Neuronal stem cell (in vitro differentiated cells): ENCODE results near the gene SRSF11.

Experiments
- DNase-seq: peaks from one replicate; pipeline ENCODE4 v3.0.0-alpha.2; 2013; ENCODE audit warnings: low spot score
- H2AFZ ChIP-seq: one replicate; pipeline ENCODE4 v1.6.1; 2013; ENCODE audit warnings: mild to moderate bottlenecking, low read length, inconsistent platforms
- H2AK5ac ChIP-seq: 2 replicates; pipeline ENCODE4 v1.6.1; 2013; ENCODE audit warnings: low read depth, mild to moderate bottlenecking, inconsistent platforms, low read length, moderate library complexity, mixed read lengths
- H2BK120ac ChIP-seq: 2 replicates; pipeline ENCODE4 v1.6.1; 2013; ENCODE audit warnings: low read depth, mild to moderate bottlenecking, inconsistent platforms, low read length, moderate library complexity, mixed read lengths
- H2BK12ac ChIP-seq: one replicate; pipeline ENCODE4 v1.6.1; 2013; ENCODE audit warnings: low read length, inconsistent platforms
- H2BK15ac ChIP-seq: 2 replicates; pipeline ENCODE4 v1.6.1; 2013; ENCODE audit warnings: mild to moderate bottlenecking, low read length, inconsistent platforms, mixed read lengths
- H2BK5ac ChIP-seq: one replicate; pipeline ENCODE4 v1.6.1; 2013; ENCODE audit warnings: inconsistent platforms, mild to moderate bottlenecking, low read length, moderate library complexity
- H3K14ac ChIP-seq: one replicate; pipeline ENCODE4 v1.6.1; 2013; ENCODE audit warnings: low read length, inconsistent platforms
- H3K18ac ChIP-seq: 2 replicates; pipeline ENCODE4 v1.6.1; 2013; ENCODE audit warnings: low read length, inconsistent platforms
- H3K23ac ChIP-seq: 2 replicates; pipeline ENCODE4 v1.6.1; 2013; ENCODE audit warnings: low read depth, mild to moderate bottlenecking, mixed read lengths, low read length, inconsistent platforms; ENCODE audit not compliant: poor library complexity
- H3K27ac ChIP-seq: replicated peaks from 3 replicates; pipeline ENCODE4 v1.5.1; 2013; ENCODE audit warnings: low read length, inconsistent platforms
- H3K27me3 ChIP-seq, 3 experiments: 2 replicates each; pipeline ENCODE4 v1.6.1; 2013; ENCODE audit warnings: low read length in 3 of 3, mild to moderate bottlenecking in 2 of 3, inconsistent platforms in 1 of 3, low read depth in 1 of 3, mixed read lengths in 1 of 3, moderate library complexity in 1 of 3; ENCODE audit not compliant: control insufficient read depth in 3 of 3, insufficient read depth in 3 of 3
- H3K36me3 ChIP-seq, 2 donors: replicated peaks in 1 of 2; 2 replicates each; pipeline ENCODE4 v1.6.1; 2013; ENCODE audit warnings: low read length in 2 of 2; ENCODE audit not compliant: control insufficient read depth in 2 of 2, insufficient read depth in 2 of 2
- H3K4ac ChIP-seq: 2 replicates; pipeline ENCODE4 v1.6.1; 2013; ENCODE audit warnings: inconsistent platforms, mild to moderate bottlenecking, low read length, moderate library complexity
- H3K4me1 ChIP-seq, 2 donors: 1 replicate in 1 of 2; 2 replicates in 1 of 2; pipeline ENCODE4 v1.6.1; 2013; ENCODE audit warnings: low read length in 2 of 2, low read depth in 1 of 2; ENCODE audit not compliant: control insufficient read depth in 2 of 2, insufficient read depth in 1 of 2
- H3K4me2 ChIP-seq: one replicate; pipeline ENCODE4 v1.6.1; 2013; ENCODE audit warnings: mild to moderate bottlenecking, low read length, inconsistent platforms; ENCODE audit not compliant: insufficient read depth, poor library complexity, severe bottlenecking
- H3K4me3 ChIP-seq, 2 donors: 2 replicates each; pipeline ENCODE4 v1.5.1; 2013; ENCODE audit warnings: low read length in 2 of 2, mild to moderate bottlenecking in 2 of 2, inconsistent platforms in 1 of 2, moderate library complexity in 1 of 2
- H3K79me1 ChIP-seq: one replicate; pipeline ENCODE4 v1.6.1; 2013; ENCODE audit warnings: low read depth, mild to moderate bottlenecking, inconsistent platforms, low read length, moderate library complexity
- H3K9ac ChIP-seq: one replicate; pipeline ENCODE4 v1.6.1; 2013; ENCODE audit warnings: mild to moderate bottlenecking, low read depth, low read length, inconsistent platforms; ENCODE audit not compliant: poor library complexity
- H3K9me3 ChIP-seq, 2 donors: replicated peaks in 1 of 2; 2 replicates each; pipeline versions ENCODE3 to v1.6.1; 2013; ENCODE audit warnings: low read length in 2 of 2, mild to moderate bottlenecking in 2 of 2, inconsistent platforms in 1 of 2, low read depth in 1 of 2, mixed read lengths in 1 of 2, moderate library complexity in 1 of 2; ENCODE audit not compliant: control insufficient read depth in 2 of 2, insufficient read depth in 1 of 2
- H4K8ac ChIP-seq: one replicate; pipeline ENCODE4 v1.6.1; 2013; ENCODE audit warnings: low read depth, mild to moderate bottlenecking, inconsistent platforms, low read length, moderate library complexity
- H4K91ac ChIP-seq: one replicate; pipeline ENCODE4 v1.6.1; 2013; ENCODE audit warnings: low read length, low read depth, mild to moderate bottlenecking, inconsistent platforms; ENCODE audit not compliant: poor library complexity
- WGBS, 2 donors: extraction: QIAGEN DNeasy Blood & Tissue Kit; methylation state at CpG; one replicate each; pipeline ENCODE4 v1.1.7; 2013; ENCODE audit warnings: missing lambda C conversion rate in 2 of 2, mixed read lengths in 1 of 2; ENCODE audit not compliant: insufficient read length in 2 of 2, insufficient replicate concordance in 1 of 2; ENCODE audit errors: extremely low coverage in 2 of 2; 5-methylcytosine and 5-hydroxymethylcytosine counted together

The SRSF11 gene

GRCh38 chr1:70278710-70279109, 57.5 kb downstream of the SRSF11 start:
- no peak overlapping the region for H3K23ac ChIP-seq
- no peak overlapping the region for H3K18ac ChIP-seq
- no peak for DNase-seq
- H3K4me2 ChIP-seq: no peak overlapping the region
- no peak overlapping the region for H4K91ac ChIP-seq
- no peaks in the 10 kb centered on the region for H3K27me3 ChIP-seq
- H2BK120ac ChIP-seq: no peak overlapping the region
- no peak overlapping the region for H3K4me3 ChIP-seq
- peaks cover 0 to 73% of the 10 kb centered on the region in 2 donors for H3K36me3 ChIP-seq
- no peaks in the 10 kb centered on the region for H3K79me1 ChIP-seq
- H2AK5ac ChIP-seq: no peak overlapping the region
- WGBS, 2 donors: no CpG with 5 or more reads among the region's 1 CpG
- H2BK15ac ChIP-seq: no peak overlapping the region
- no peaks in the 10 kb centered on the region for H3K4me1 ChIP-seq
- no peak overlapping the region for H3K9ac ChIP-seq
- H3K4ac ChIP-seq: no peak overlapping the region
- H3K9me3 ChIP-seq: no peaks in the 10 kb centered on the region
- no peak overlapping the region for H3K27ac ChIP-seq
- H2BK5ac ChIP-seq: no peak overlapping the region
- H4K8ac ChIP-seq: no peak overlapping the region
- no peak overlapping the region for H3K14ac ChIP-seq
- H2AFZ ChIP-seq: no peak overlapping the region
- no peak overlapping the region for H2BK12ac ChIP-seq

DNA sequence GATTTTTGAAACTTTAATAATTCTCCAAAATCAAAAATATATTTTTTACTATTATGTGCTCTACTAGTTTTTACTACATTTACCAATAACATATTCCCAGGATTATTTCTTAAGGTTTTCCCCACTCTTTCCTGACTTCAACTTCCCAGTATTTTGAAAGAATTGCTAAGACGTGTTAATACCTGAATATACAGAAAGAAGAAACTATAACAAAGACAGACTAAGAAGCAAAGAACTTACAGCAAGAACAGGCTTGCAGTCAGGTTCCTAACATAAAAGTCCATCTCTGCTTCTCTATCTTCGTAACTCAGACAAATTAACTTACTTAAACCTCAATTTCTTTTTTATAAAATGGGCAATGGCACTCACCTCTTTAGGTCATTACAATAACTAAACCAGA, 63.2 kb downstream of the SRSF11 start:
- H3K4ac ChIP-seq: no peak overlapping the region
- H2BK15ac ChIP-seq: no peak overlapping the region
- H3K79me1 ChIP-seq: no peaks in the 10 kb centered on the region
- H2AFZ ChIP-seq: no peak overlapping the region
- H2BK120ac ChIP-seq: no peak overlapping the region
- no peaks in the 10 kb centered on the region for H3K9me3 ChIP-seq
- H2BK5ac ChIP-seq: no peak overlapping the region
- no peak overlapping the region for H4K91ac ChIP-seq
- no peak overlapping the region for H2BK12ac ChIP-seq
- no peak overlapping the region for H4K8ac ChIP-seq
- peaks cover 0 to 53% of the 10 kb centered on the region in 2 donors for H3K36me3 ChIP-seq
- H3K27ac ChIP-seq: no peak overlapping the region
- DNase-seq: no peak
- no peak overlapping the region for H3K23ac ChIP-seq
- no peak overlapping the region for H3K18ac ChIP-seq
- H3K14ac ChIP-seq: no peak overlapping the region
- H3K9ac ChIP-seq: no peak overlapping the region
- no peak overlapping the region for H3K4me3 ChIP-seq
- H2AK5ac ChIP-seq: no peak overlapping the region
- H3K27me3 ChIP-seq: no peaks in the 10 kb centered on the region
- no CpG with 5 or more reads among the region's 2 CpGs for WGBS, 2 donors
- H3K4me1 ChIP-seq: no peaks in the 10 kb centered on the region
- no peak overlapping the region for H3K4me2 ChIP-seq

DNA sequence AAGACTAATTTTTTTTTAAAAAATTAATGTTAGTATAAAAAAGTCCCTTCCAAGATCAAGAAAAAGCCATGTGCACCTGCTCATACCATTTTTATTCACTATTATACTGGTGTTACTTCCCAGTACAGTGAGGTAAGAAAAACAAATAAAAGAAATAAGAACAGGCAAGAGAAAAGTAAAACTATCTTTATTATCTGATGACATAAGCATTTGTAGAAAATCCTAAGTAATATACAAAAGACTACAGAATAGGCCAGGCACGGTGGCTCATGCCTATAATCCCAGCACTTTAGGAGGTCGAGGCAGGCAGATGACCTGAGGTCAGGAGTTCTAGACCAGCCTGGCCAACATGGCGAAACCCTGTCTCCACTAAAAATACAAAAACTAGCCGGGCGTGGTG, 65.3 kb downstream of the SRSF11 start:
- Histone ChIP-seq H3K23ac (no peak overlapping the region), H3K36me3 (peaks cover 1 to 59% of the 10 kb centered on the region in 2 donors), H3K4me1 (no peaks in the 10 kb centered on the region), H3K9ac (no peak overlapping the region), H2AFZ (no peak overlapping the region), H3K9me3 (no peaks in the 10 kb centered on the region), H3K18ac (no peak overlapping the region), H3K27me3 (no peaks in the 10 kb centered on the region), H2BK12ac (no peak overlapping the region), H3K4ac (no peak overlapping the region), H3K27ac (no peak overlapping the region), H4K91ac (no peak overlapping the region), H3K4me3 (no peak overlapping the region), H3K79me1 (no peaks in the 10 kb centered on the region), H3K4me2 (no peak overlapping the region), H2BK15ac (no peak overlapping the region), H3K14ac (no peak overlapping the region), H4K8ac (no peak overlapping the region), H2BK5ac (no peak overlapping the region), H2BK120ac (no peak overlapping the region), H2AK5ac (no peak overlapping the region)
- no peak for DNase-seq
- no CpG with 5 or more reads among the region's 5 CpGs for WGBS, 2 donors

DNA sequence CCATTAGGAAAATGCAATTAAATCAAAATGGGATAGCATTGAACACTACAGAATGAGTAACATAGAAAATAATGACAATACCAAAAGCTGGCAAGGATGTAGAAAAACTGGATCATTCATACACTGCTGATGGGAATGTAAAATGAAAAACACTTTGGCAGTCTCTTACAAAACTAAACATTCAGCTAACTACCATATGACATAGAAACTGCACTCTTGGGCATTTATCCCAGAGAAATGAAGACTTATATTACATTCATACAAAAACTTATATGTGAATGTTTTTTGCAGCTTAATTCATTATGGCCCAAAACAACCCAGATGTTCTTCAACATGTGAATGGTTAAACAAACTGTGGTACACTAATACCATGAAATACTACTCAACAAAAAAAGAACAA, 67.0 kb downstream of the SRSF11 start:
- Histone ChIP-seq H3K14ac (no peak overlapping the region), H3K4me1 (no peaks in the 10 kb centered on the region), H2BK120ac (no peak overlapping the region), H4K91ac (no peak overlapping the region), H3K4ac (no peak overlapping the region), H3K9ac (no peak overlapping the region), H3K27ac (no peak overlapping the region), H2AK5ac (no peak overlapping the region), H2BK12ac (no peak overlapping the region), H3K18ac (no peak overlapping the region), H3K4me2 (no peak overlapping the region), H4K8ac (no peak overlapping the region), H2AFZ (no peak overlapping the region), H3K4me3 (no peak overlapping the region), H3K79me1 (no peaks in the 10 kb centered on the region), H3K23ac (no peak overlapping the region), H2BK5ac (no peak overlapping the region), H3K36me3 (peaks cover 2 to 63% of the 10 kb centered on the region in 2 donors), H3K9me3 (no peaks in the 10 kb centered on the region), H3K27me3 (no peaks in the 10 kb centered on the region), H2BK15ac (no peak overlapping the region)
- no peak for DNase-seq
